Astrocyte (in vitro differentiated cells and primary cell): ENCODE data around the gene MAP6.

Experiments used
- CTCF ChIP-seq: IDR thresholded peaks from 2 replicates; pipeline ENCODE4 v1.5.1; 2011; ENCODE audit warnings: low read depth, mild to moderate bottlenecking, inconsistent platforms, low read length, moderate library complexity; ENCODE audit not compliant: insufficient read depth
- EZH2 ChIP-seq: IDR thresholded peaks from 2 replicates; pipeline ENCODE4 v1.6.1; 2012; ENCODE audit warnings: mild to moderate bottlenecking, low read length, inconsistent platforms; ENCODE audit not compliant: insufficient read depth

GRCh38 chr11:75554258-75555022 lies 114.4 kb downstream of the MAP6 start:
- TF ChIP-seq CTCF: no peak
- TF ChIP-seq EZH2: no peak
